ENCODE measurements around the gene HES5. TPM values are rescaled to one million over a fixed set of nuclear protein-coding genes. Genes with fewer than 3 reads are reported as not detected.

Gene HES5
- total RNA-seq, 2 experiments from 2014 or later, result not detected

DNA sequence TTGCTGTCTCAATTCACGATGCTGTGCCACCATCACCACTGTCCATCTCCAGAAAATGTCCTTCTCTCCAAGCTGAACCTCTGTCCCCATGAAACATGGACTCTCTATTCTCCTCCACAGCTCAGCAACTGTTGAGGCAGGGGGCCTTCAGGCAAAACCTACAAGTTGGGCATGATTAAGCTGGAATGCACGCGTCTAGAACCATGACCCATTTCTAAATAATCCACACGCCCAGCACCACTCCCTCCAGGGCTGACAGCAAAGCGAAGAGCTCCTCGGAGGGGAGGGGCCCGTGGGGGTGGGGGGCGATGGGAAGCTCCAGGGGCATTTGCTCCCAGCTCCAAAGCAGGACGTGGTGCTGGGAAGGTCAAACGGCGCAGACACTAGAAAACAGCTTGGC, 3.3 kb upstream of the HES5 start:
- no peak overlapping the region for H3K4me3 ChIP-seq (ENCODE audit: low read depth, low read length, poor library complexity, severe bottlenecking)
- H3K79me2 ChIP-seq (ENCODE audit: insufficient read depth, low read depth, low read length), result no peaks in the 10 kb centered on the region
- no peak overlapping the region for H3K4me2 ChIP-seq (ENCODE audit: low read length)
- TF ChIP-seq, protein P1, sequence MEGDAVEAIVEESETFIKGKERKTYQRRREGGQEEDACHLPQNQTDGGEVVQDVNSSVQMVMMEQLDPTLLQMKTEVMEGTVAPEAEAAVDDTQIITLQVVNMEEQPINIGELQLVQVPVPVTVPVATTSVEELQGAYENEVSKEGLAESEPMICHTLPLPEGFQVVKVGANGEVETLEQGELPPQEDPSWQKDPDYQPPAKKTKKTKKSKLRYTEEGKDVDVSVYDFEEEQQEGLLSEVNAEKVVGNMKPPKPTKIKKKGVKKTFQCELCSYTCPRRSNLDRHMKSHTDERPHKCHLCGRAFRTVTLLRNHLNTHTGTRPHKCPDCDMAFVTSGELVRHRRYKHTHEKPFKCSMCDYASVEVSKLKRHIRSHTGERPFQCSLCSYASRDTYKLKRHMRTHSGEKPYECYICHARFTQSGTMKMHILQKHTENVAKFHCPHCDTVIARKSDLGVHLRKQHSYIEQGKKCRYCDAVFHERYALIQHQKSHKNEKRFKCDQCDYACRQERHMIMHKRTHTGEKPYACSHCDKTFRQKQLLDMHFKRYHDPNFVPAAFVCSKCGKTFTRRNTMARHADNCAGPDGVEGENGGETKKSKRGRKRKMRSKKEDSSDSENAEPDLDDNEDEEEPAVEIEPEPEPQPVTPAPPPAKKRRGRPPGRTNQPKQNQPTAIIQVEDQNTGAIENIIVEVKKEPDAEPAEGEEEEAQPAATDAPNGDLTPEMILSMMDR (conservative IDR thresholded peaks at IDR 0.05; ENCODE audit: low read length), result no peak
- TF ChIP-seq EZH2phosphoT487 (IDR thresholded peaks at IDR 0.05; ENCODE audit: borderline replicate concordance, low read depth, low read length), result no peak
- no peaks in the 10 kb centered on the region for H3K36me3 ChIP-seq (ENCODE audit: insufficient read depth, low read length)
- CTCF ChIA-PET (ENCODE audit: unreplicated experiment), result no interaction called here
- POLR2A ChIA-PET, result no interaction called here
- no peaks in the 10 kb centered on the region for H3K9me2 ChIP-seq (ENCODE audit: insufficient read depth, low read length)
- no peaks in the 10 kb centered on the region for H3K4me1 ChIP-seq (ENCODE audit: insufficient read depth, low read length, poor library complexity, severe bottlenecking)
- BruUV-seq (replicated peaks), result no TSS peak
- intact Hi-C loops (cut with micrococcal nuclease; ENCODE audit: unreplicated experiment), result no loop called here
- no peaks in the 10 kb centered on the region for H4K20me1 ChIP-seq (ENCODE audit: insufficient read depth, low read length)
- no peak overlapping the region for H3K27ac ChIP-seq (ENCODE audit: low read depth, low read length, poor library complexity, severe bottlenecking)
- DNase-seq (ENCODE audit: low spot score), result no peak
- no peak overlapping the region for H2AFZ ChIP-seq (ENCODE audit: low read length)
- H3K9me3 ChIP-seq (ENCODE audit: low read length), result no peaks in the 10 kb centered on the region

DNA sequence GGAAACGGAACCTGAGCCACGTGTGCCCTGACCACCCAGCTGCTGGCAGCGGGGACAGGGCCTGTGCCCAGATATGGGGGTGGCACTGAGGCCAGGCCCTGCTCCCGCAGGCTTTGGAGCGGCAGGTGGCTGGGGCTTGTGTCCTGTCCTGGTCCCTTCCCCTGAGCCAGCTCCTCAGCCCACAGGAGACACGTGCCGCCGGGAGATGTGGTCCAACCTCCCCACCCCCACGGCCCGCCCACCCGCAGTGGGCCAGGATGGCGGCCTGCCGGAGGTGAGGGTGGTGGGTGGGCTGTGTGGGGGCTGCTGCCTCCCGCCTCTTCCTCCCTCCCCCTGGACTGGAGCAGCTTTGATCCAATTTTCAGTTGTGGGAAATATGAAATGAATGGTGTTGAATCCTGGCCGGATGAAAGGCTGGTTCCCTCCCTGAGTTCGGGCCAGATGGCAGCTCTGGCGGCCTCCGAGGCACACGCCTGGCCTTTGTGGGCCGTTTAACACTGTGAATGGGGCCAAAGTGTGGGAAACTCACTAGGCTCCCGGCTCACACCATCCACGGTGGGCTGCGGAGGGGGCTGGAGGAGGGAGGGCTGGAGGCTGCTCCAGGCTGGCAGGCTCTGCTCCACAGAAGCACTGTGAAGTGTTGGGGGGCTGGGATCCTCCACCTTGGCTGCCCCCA, 2.6 kb upstream of the HES5 start:
- no peak for DNase-seq (ENCODE audit: low spot score)
- Histone ChIP-seq H3K79me2 (ENCODE audit: insufficient read depth, low read depth, low read length) (no peaks in the 10 kb centered on the region), H3K4me2 (ENCODE audit: low read length) (no peak overlapping the region), H3K27ac (ENCODE audit: low read depth, low read length, poor library complexity, severe bottlenecking) (no peak overlapping the region), H3K9me3 (ENCODE audit: low read length) (no peaks in the 10 kb centered on the region), H4K20me1 (ENCODE audit: insufficient read depth, low read length) (no peaks in the 10 kb centered on the region), H3K4me1 (ENCODE audit: insufficient read depth, low read length, poor library complexity, severe bottlenecking) (no peaks in the 10 kb centered on the region), H3K9me2 (ENCODE audit: insufficient read depth, low read length) (no peaks in the 10 kb centered on the region), H3K36me3 (ENCODE audit: insufficient read depth, low read length) (no peaks in the 10 kb centered on the region), H3K4me3 (ENCODE audit: low read depth, low read length, poor library complexity, severe bottlenecking) (no peak overlapping the region), H2AFZ (ENCODE audit: low read length) (no peak overlapping the region)
- intact Hi-C loops (cut with micrococcal nuclease; ENCODE audit: unreplicated experiment), result no loop called here
- no peak for TF ChIP-seq EZH2phosphoT487 (IDR thresholded peaks at IDR 0.05; ENCODE audit: borderline replicate concordance, low read depth, low read length)
- TF ChIP-seq, protein P1 (conservative IDR thresholded peaks at IDR 0.05; ENCODE audit: low read length), result no peak
- no TSS peak for BruUV-seq (replicated peaks)
- CTCF ChIA-PET (ENCODE audit: unreplicated experiment), result no interaction called here
- POLR2A ChIA-PET, result no interaction called here

DNA sequence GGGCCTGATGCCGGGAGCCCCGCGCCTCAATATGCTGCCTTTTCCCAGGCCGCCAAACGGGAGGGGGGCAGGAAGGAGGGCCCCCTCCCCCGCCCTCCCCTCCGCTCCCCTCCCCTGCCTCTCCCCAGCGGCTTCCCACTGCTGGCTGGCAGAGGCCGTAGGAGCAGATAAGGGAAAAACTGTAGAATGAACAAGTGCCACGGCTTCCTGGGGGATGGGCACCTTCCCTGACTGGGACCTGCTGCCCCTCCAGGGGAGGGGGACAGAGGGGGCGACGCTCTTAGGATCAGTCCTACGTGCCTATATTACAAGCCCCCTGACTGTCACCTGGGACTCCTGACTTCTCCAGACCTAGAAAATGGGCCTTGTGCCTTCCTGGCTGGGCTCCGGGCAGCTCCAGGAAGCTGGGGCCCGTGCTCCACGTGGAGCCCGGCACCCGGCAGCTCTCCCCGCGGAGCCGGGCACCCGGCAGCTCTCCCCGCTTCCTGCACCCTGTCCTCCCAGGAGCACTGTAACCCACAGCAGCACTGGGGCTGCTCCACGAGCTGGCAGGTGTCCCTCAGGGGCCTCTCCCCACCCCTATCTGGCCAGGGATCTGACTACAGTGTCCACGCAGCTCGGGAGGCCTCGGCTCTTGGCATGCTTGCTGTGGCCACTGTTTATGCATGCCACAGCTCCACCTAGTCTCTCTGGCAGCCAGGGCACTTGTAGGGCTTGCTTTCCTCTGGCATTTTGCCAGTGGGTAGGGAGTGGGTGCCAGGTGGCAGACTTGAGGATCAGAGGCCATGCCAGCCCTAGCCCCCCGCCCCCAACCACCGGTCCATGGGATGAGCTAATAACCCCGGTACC, 674 bp upstream of the HES5 start:
- intact Hi-C loops (cut with micrococcal nuclease; ENCODE audit: unreplicated experiment), result no loop called here
- no peak overlapping the region for H3K4me2 ChIP-seq (ENCODE audit: low read length)
- H3K9me2 ChIP-seq (ENCODE audit: insufficient read depth, low read length), result no peaks in the 10 kb centered on the region
- peaks cover 3% of the 10 kb centered on the region for H3K79me2 ChIP-seq (ENCODE audit: insufficient read depth, low read depth, low read length)
- TF ChIP-seq EZH2phosphoT487 (IDR thresholded peaks at IDR 0.05; ENCODE audit: borderline replicate concordance, low read depth, low read length), result no peak
- TF ChIP-seq, protein P1 (conservative IDR thresholded peaks at IDR 0.05; ENCODE audit: low read length), result no peak
- ChIA-PET CTCF (ENCODE audit: unreplicated experiment) (no interaction called here), POLR2A (no interaction called here)
- peaks cover 6% of the 10 kb centered on the region for H3K4me1 ChIP-seq (ENCODE audit: insufficient read depth, low read length, poor library complexity, severe bottlenecking)
- H3K9me3 ChIP-seq (ENCODE audit: low read length), result no peaks in the 10 kb centered on the region
- peaks cover under 1% of the 10 kb centered on the region; the same call in 1 of the 2 replicates for H4K20me1 ChIP-seq (ENCODE audit: insufficient read depth, low read length)
- no peaks in the 10 kb centered on the region for H3K36me3 ChIP-seq (ENCODE audit: insufficient read depth, low read length)
- H2AFZ ChIP-seq (ENCODE audit: low read length), result no peak overlapping the region
- H3K27ac ChIP-seq (ENCODE audit: low read depth, low read length, poor library complexity, severe bottlenecking), result no peak overlapping the region
- DNase-seq (ENCODE audit: low spot score), result no peak
- BruUV-seq (replicated peaks), result no TSS peak
- H3K4me3 ChIP-seq (ENCODE audit: low read depth, low read length, poor library complexity, severe bottlenecking), result no peak overlapping the region
